Peyer's patch (tissue), 4 donors: ENCODE data around the gene PTRHD1.

Experiments
- CTCF ChIP-seq, 6 experiments: fragments of 450-650 bp in 4 of 6; fragments of 200-600 bp in 2 of 6; sonication (generic) in 1 of 6; IDR thresholded peaks; one replicate each; pipeline ENCODE4 v1.5.1; 2017 to 2019; ENCODE audit warnings: antibody characterized with exemption in 6 of 6, mild to moderate bottlenecking in 3 of 6, moderate library complexity in 1 of 6
- POLR2A ChIP-seq, 2 donors: fragments of 450-650 bp; IDR thresholded peaks; one replicate each; pipeline ENCODE4 v1.5.1; 2017; ENCODE audit warnings: antibody characterized with exemption in 2 of 2, mild to moderate bottlenecking in 2 of 2, moderate library complexity in 2 of 2

GRCh38 chr2:24763843-24764242 lies 29.3 kb downstream of the PTRHD1 start:
- TF ChIP-seq CTCF (IDR thresholded peaks at IDR 0.05) (no peak), POLR2A (IDR thresholded peaks at IDR 0.05) (no peak)
